DMS53 treated with DMSO at 0.1 percent for 48 hours (cell line): Measurements from ENCODE around the gene ZBTB34.

Experiments
- DNase-seq: peaks from one replicate; lab custom pipeline; 2025; ENCODE audit not compliant: unreplicated experiment; lab: John Stamatoyannopoulos, UW

The ZBTB34 gene

DNA sequence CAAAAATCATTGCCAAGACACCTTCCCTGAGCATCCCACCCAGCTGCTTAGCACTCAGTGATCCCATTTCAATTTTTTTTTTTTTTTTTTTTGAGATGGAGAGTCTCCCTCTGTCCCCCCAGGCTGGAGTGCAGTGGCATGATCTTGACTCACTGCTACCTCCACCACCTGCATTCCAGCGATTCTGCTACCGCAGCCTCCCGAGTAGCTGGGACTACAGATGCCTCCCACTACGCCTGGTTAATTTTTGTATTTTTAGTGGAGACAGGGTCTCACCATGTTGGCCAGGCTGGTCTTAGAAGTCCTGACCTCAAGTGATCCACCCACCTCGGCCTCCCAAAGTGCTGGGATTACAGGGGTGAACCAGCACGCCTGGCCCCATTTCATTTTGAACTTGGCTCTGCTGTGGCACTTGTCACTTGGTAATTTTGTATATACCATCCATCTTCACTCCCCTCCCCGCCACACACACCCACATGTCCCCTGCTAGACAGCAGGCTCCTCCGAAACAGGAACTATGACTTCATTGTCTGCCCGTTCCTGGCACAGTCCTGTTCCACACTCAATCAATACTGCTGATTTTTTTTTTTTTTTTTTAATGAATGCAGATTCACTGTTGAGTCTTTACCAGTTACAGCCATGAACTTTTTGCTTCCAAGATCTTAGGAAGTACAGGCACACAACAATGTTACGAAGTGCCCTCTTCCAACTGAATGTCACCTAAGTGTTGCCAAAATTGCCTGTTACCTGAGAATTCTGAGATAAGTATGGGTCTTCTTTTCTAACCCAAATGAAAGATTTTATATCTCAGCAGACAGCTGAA is 17.3 kb upstream of the ZBTB34 start:
- no peak for DNase-seq

DNA sequence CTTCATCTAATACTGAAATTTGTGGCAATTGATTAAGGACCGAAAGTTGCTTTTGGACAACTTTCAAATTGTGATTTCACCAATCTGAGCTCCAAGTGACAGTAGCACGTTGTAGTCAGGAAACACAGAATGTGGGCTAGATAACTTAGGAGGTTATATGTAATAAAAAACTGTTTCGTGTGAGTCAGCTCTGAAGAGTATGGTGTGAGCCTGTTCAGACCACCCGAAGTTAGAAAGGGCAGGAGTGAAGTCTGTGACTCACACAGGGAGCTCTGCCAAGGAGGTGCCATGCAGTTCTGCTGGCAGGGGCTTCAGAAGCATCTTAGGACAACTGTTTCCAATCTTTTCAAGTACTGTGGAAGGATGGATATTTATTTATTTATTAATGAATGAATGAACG is 16.4 kb upstream of the ZBTB34 start:
- DNase-seq, result no peak

DNA sequence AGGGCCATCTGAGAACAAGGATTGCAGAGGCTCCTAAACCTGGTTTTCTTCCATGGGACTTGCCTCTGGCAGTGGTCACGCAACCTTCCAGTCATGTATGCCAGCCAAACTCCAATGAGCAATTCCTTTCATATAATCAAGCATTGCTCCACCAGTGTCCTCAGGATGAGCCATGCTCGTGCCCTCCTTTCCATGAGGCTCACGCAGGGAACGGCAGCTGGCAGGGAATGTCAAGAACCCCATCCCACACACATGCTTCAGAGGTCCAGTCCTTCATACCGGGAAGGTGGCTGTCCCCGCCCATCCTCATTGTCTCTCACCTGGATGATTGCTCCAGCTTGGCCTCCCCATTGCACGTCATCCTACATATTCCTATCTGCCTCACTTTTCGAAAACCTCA is 13.4 kb upstream of the ZBTB34 start:
- no peak for DNase-seq

DNA sequence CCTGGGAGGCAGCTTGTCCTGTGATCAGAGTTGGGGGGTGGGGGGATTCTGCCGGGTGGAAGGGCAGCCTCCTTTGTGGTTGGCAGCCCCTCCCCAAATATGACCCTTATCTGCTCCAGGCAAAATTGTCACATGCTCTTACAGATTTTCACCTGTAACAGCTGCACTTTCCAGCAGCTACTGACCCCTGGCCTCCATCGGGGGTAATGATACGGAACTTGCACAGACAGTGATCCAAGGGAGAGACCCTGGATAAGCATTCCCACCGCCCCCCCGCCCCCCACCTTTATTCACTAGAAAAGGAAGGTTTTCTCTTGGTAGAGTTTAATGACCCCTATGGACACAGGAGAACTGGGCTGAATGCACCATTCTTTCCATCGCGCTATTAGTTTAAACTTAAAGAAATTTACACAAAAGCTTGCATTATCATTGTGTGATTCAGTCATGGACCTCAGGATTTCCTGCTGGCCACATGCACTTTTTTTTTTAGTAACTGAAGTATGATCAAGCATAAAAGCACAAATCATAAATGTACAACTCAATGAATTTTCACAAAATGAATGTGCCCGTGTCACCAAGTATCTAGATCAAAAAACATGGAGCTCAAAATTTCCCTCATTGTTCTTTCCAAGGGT is 10.7 kb upstream of the ZBTB34 start:
- no peak for DNase-seq

DNA sequence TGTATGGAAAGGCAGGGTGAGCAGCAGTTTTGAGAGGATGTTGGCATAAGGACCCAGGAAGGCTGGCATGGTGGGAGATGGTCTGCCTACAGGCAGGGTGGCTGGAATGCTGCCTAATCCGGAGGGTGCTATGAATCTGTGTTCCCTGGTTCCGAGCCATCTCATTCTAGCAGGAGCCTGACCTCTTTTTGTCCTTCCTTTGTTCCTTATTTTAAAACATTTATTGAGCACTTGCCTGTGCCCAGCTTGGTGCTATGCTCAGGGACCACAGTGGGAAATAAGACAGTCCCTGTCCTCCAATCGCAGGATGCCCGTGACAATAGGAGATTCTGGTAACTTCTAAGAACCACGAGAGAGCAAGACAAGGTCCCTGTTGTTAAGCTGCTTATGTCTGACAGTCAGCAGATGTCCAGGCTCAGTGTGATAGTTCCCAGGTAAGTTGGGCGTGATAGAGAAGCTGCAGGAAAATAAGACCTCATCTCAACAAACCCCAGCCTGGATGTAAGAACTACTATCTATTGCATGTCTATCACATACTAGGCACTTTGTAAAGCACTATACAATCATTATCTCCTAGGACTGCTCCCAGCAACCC is 9.1 kb upstream of the ZBTB34 start:
- no peak for DNase-seq

DNA sequence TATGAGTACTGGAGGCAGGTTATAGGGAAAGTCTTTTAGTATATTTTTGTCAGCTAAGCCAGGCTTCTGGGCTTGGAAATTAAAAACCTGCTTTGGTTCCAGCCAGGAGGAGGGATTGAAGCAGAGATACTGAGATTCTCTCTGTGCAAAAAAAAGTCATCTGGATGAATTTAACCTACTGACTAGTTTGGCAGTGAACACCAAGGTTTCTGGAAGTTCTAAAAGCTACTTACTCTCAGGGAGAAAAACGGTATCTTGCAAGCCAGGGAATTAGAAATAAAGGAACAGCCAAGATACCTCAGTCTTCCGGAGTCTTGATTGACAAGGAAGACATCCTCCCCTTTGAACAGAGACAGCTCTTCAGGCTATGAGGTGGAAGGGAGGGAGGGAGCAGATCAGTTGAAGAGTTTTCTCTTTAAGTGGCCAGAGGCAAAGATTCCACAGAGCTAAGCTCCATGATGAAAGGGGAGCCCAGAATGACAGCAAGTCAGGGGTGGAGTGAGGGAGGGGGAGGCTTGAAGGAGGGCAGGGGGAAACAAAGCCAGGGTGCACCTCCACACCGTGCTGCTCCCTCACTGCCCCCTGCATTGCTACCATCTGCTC is 8.3 kb upstream of the ZBTB34 start:
- DNase-seq, result no peak

DNA sequence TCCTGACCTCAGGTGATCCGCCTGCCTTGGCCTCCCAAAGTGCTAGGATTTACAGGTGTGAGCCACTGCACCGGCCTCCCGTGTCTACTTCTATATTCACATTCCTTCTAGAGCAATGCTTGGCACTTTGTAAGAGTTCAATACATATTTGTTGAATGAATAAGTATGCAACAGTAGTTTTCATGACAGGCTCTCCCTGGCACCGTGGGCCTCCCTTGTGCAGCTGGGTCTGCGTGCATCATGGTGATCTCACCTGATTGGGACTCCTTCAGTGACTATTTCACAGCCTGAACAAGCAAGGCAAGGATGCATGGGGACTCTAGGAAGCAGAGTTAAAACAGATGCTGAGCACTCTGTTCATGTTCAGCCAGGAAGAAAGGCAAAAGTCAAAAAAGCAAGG is 6.8 kb upstream of the ZBTB34 start:
- no peak for DNase-seq

DNA sequence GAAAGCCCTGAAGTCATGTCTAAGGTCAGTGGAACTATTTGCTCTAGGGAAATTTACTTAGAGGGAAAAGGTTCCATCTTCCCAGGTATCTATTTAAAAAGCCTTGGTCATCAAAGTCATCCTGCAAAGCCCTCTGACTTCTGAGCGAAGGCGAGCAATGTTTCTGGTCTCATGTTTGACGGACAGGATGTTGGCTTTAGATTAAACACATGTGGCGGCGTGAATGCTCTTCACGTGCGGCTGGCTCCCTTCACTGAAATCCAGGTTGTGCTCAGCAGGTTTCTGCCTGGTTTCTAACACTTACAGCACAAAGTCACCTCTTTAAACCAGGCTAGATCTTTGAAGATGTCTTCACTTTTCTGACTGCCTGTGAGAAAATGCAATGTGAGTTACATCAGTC is 5.7 kb upstream of the ZBTB34 start:
- no peak for DNase-seq

DNA sequence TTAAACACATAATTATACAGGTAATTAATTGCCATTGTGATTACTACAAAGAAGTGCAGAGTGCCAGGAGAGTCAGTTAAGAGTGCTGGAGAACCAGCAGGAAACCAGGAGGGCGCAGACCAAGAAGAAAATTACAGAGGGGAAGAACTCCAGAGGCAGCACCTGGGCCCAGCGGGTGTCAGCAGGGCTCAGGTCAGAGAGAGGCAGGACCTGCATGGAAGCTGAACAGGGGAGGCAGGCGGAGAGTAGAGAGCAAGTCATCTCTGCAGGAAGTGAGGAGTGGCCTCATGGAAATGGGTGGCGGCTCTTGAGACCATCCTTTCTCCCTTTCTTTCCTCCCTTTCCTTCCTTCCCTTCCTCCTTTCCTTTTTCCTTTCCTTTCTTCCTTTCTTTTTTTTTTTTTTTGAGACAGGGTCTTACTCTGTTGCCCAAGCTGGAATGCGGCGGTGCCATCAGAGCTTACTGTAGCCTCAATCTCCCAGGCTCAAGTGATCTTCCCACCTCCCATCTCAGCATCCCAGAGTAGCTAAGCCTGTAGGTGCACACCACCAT is 4.0 kb upstream of the ZBTB34 start:
- DNase-seq, result no peak

DNA sequence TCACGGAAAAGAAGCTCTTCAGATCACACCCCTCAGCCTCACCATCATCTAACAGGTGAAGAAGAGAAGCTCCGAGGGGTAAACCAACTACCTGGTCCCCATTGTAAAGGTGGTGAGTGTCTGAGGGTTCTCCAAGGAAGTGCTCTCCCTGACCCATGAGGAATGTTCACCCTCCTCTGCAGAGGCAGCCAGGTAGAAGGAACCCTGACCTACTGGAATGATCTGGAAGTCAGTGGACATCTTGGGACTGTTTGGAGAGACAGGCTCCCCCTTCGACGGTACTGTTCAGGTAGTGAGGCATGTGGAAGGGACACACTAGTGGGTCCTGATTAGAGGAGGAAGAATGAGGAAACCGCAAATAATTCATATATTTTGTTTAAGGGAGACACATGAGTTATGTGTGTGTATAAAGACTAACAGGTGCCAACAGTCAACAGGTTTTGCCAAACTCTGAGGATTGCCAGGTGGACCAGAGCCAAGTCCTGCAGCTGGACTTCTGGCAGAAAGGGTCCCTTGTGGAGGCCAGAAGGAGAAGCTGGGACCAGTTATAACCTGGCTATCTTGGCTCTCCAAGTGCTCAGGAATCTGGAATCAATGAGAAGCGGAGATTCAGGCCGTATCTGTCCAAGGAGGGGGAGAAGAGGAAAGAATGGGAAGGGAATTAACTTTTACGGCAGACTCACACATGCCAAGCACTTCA is 3.0 kb upstream of the ZBTB34 start:
- DNase-seq, result no peak

DNA sequence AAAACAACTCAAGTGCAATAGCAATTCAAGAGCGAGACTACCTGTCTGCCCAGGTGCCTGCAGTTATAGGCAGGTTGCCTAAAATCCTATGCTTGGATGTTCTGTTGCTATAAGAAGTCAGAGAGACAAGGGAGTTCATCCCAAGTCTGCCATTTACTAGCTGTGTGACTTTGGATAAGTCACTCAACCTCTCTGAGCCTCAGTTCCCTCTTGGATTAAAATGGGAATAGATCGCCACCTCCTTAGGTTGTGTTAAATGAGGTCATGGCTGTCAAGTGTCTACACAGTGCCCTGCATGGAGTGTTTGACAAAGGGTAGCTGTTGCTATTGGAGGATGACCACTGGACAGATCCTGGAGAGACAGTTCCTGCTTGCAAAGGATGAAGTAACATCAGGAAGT is 1.3 kb upstream of the ZBTB34 start:
- DNase-seq, result no peak

DNA sequence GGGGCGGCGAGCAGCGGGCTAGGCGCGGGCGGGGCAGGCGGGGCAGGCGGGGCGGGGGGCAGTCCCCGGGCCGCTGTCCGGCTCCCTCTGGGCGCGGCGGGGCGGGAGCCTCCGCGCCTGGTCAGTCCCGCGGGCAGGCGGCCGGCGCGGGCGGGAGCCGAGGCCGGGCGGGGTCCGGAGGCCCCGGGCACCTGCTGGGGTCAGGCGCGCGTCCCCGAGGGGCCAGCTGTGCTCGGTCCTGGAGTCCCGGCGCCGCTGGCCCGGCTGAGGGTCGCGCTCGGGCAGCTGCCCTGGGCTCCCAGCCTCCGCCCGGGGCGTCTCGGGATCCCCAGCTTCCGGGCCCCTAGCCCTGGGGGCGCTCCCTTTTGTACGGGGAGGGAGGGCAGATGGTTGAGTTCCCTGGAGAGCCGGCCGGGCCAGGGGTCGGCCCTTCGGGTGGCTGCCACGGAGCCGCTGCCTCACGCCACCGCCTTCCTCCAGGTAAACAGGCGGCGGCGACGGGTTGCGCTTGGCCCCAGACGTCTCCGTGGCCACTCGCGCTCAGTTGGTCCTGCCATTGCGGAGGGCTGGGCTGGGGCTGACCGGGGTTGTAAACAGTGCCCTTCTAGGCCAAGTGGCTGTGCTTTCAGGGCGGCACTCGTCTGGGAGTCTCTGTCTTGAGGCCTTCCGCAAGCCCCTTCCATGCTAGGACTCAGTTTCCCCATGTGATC is 473 bp downstream of the ZBTB34 start:
- DNase-seq, result no peak

DNA sequence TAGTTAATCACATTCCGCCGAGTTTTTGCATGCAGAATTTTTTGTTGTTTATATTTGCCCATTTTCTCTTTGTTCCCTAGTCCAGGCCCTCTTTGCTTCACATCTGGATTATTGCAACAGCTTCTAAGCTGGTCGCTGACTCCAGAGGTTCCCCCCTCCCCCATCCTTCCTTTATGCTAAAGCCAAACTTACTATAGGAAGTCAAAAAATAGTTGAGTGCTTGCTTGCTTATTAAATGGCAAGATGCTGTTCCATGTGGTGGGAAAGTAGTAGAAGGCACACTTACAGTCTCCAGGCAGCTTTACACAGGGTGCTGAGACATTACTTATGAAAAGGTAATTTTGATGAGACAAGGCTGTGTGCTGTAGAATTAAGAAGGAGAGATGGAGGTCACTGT is 1.3 kb downstream of the ZBTB34 start:
- no peak for DNase-seq

DNA sequence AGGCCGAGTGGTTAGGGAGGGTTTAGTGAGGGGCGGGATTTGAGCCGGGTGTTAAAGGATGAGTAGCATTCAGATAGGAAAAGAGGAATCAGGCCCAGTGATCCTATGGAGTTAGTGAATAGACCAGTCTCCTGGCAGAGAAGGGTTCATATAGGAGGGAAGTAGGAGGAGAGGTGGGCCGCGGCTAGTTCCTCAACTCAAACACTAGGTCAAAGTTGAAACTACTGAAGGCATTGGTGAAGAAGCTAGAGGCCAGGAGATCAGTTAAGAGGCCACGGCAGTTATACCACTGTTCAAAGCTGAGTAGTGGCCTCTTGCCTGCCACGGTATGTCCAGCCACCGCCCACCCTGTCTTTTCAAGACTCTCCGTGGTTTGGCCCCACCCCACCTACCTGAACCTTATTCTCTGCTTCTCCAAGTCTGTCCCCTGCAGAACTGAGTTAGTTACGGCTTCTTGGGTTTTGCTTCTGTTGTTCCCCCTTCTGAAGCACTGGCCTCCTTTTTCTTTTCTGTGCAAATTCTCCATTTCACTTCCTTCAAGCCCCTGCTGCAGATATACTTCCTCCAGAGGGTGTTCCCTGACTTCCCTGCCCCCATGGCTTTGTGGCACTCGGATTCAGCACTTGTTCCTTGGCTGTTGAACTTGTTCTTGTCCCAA is 1.8 kb downstream of the ZBTB34 start:
- no peak for DNase-seq

DNA sequence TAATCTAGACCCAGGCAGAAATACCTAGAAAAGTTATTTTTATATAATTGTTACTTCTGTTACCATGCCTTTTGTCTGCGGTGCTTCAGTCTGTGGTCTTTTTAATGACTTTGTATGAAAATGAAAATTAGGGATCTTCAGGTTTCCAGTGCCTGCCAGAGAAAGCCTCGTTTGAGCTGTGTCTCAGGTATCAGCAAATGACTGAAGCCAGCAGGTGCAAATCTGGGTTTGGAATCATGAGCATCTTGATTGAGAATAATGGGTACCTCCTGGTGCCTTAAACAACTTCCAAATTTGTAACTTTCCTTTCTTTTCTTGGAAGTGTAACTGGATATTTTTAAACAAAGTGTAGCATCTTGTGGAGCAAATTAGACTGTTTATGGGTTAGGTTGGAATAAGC is 4.3 kb downstream of the ZBTB34 start:
- no peak for DNase-seq

DNA sequence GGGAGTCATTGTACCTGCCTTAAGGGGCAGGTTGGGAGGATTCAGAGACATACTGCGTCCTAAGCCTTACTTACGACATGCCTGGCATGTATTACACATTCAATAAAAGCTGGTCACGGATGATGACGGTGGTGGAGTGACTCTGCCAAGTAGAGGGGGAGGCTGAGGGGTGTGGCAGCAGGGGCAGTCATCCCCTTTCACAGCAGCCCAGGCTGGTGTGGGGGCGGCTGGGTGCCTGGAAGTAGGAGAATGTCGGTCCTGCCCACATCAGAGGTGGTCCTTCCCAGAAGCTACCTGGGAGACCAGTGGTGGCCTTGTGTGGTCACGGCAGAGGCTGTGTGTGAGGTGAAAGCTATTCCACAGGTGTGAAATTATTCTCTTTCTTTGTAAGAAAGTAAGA is 8.9 kb downstream of the ZBTB34 start:
- DNase-seq, result no peak

DNA sequence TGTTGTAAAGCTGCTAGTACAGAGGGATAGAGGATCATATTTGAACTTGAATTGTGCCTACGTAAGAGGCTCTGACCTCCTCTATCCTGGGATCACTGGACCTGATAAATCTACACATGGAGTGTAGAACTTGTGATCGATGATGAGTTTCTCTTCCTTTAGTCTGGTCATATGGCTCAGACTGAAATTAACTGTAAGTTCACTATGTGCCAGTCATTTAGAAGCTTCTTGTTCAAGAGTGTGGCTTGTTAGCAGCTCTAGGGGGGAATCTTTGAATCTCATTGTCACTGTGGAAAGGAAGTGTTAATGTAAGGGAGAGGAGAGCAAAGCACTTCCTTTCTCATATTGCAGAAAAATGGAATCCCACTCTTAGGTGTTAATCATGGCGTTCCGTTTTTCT is 12.1 kb downstream of the ZBTB34 start:
- DNase-seq, result no peak

DNA sequence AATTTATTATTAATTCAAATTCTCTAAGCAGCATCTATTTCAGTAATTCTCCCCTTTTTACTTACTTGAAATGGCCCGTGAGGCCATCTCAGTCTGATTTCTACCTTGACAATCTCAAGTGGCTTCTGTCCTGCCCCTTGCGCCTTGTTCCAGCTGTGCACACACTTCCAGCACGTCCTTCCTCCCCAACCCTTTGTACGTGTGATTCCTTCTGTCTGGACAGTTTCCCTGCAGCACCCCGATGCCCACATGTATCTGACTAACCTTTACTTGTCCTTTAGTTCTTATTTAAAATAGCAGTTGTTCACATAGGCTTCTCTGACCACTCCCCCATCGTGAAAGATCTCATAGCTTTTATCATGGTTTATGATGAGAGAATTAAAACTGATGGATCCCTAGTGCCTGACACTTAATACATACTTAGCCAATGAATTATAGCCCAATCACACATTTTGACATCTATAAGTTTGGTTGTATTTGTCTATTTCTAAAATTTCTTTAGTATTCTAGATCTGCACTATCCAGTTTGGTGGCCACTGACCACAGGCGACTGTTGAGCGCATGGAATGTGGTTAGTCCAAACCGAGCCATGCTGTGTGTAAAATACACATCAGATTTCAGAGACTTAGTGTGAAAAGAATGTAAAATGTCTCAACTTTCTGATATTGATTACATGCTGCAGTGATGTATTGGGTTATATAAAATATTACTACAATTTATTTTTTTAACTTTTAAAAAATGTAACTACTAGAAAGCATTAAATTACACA is 14.3 kb downstream of the ZBTB34 start:
- peak; percentile 37 for DNase-seq
